Smooth muscle cell (in vitro differentiated cells): ENCODE data around the gene SCGB1A1. TPM values are rescaled to one million over a fixed set of nuclear protein-coding genes. Genes with fewer than 3 reads are reported as not detected.

ENCODE experiments used
- DNase-seq: peaks from one replicate; lab custom pipeline; 2025; ENCODE audit not compliant: unreplicated experiment; lab: John Stamatoyannopoulos, UW
- H2AFZ ChIP-seq: fragments of 200-600 bp; sonication (generic); 2 replicates; pipeline ENCODE4 v1.6.0; 2016; ENCODE audit warnings: antibody characterized with exemption, low read depth, mild to moderate bottlenecking
- H3F3A ChIP-seq: fragments of 200-600 bp; sonication (generic); 2 replicates; pipeline ENCODE4 v1.6.0; 2017; ENCODE audit warnings: antibody characterized with exemption, low read depth
- H3K27ac ChIP-seq: fragments of 200-600 bp; sonication (generic); 2 replicates; pipeline ENCODE4 v1.5.1; 2016; ENCODE audit warnings: low read depth, mild to moderate bottlenecking
- H3K27me3 ChIP-seq: fragments of 200-600 bp; sonication (generic); 2 replicates; pipeline ENCODE4 v1.6.1; 2016; ENCODE audit warnings: low read depth, mild to moderate bottlenecking
- H3K36me3 ChIP-seq: fragments of 200-600 bp; sonication (generic); 2 replicates; pipeline ENCODE4 v1.5.1; 2016; ENCODE audit warnings: low read depth
- H3K4me1 ChIP-seq: fragments of 200-600 bp; sonication (generic); 2 replicates; pipeline ENCODE4 v1.5.1; 2016; ENCODE audit warnings: low read depth
- H3K4me2 ChIP-seq: fragments of 200-600 bp; sonication (generic); 2 replicates; pipeline ENCODE4 v1.6.0; 2016; ENCODE audit warnings: mild to moderate bottlenecking
- H3K4me3 ChIP-seq: fragments of 200-600 bp; sonication (generic); 2 replicates; pipeline ENCODE4 v1.5.1; 2016; ENCODE audit warnings: mild to moderate bottlenecking
- H3K79me2 ChIP-seq: fragments of 200-600 bp; sonication (generic); 2 replicates; pipeline ENCODE4 v1.6.0; 2016; ENCODE audit warnings: low read depth, mild to moderate bottlenecking
- H3K9ac ChIP-seq: fragments of 200-600 bp; sonication (generic); 2 replicates; pipeline ENCODE4 v1.6.0; 2016; ENCODE audit warnings: low read depth
- H3K9me3 ChIP-seq: fragments of 200-600 bp; sonication (generic); replicated peaks from 2 replicates; pipeline ENCODE4 v1.5.1; 2016; ENCODE audit warnings: low read depth
- H4K20me1 ChIP-seq: fragments of 200-600 bp; sonication (generic); 2 replicates; pipeline ENCODE4 v1.6.0; 2016; ENCODE audit warnings: low read depth
- WGBS: methylation state at CpG from one replicate; pipeline ENCODE4 v1.1.7; 2016; ENCODE audit warnings: low lambda C conversion rate; 5-methylcytosine and 5-hydroxymethylcytosine counted together
- polyA plus RNA-seq: library from polyadenylated mRNA; unstranded; fragments of >200 nt; fragmentation: Nextera tagmentation; extraction: Ambion mirVana; gene quantifications from 2 replicates; pipeline ENCODE4 v1.2.1, GENCODE V29; 2016
- total RNA-seq: library from RNA; depleted of rRNA; stranded (reverse); fragments of >200 nt; gene quantifications from 2 replicates; pipeline ENCODE4 v1.2.3, GENCODE V29; 2014
- TF ChIP-seq, protein P1 (sequence below): fragments of 200-600 bp; sonication (generic); IDR thresholded peaks from 2 replicates; pipeline ENCODE4 v1.5.1; 2017; ENCODE audit warnings: borderline replicate concordance, mild to moderate bottlenecking, antibody characterized with exemption; ENCODE audit not compliant: insufficient read depth, poor library complexity, severe bottlenecking

SCGB1A1 gene
- total and polyA plus RNA-seq, 2 experiments from 2014 or later, result not detected

DNA sequence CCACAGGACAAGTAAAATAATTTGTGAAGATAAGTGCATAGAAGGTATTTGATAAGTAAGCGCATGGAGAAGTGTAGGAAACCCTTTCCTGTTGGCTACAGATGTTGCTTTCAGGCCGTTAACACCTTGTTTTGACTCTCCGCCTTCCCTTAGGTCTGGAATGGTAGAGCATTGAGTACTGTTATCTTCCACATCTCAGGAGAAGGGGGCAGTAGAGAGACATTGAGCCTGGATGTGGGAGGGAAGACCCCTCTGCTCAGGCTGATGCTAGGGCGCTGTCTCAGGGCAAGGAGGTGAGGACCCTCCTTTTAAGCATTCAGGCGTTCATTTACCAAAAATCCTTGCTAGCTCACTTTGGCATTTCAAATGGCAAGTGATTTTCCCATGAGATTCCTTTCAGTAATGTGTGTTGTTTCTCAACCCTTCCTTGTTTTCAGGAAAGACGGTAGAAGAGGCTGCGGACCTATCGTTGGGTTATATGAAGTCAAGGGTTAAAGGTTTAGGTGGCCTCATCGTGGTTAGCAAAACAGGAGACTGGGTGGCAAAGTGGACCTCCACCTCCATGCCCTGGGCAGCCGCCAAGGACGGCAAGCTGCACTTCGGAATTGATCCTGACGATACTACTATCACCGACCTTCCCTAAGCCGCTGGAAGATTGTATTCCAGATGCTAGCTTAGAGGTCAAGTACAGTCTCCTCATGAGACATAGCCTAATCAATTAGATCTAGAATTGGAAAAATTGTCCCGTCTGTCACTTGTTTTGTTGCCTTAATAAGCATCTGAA is 27.0 kb upstream of the SCGB1A1 start:
- no peak overlapping the region for H3K4me3 ChIP-seq
- H4K20me1 ChIP-seq, result no peaks in the 10 kb centered on the region
- H3K79me2 ChIP-seq, result no peaks in the 10 kb centered on the region
- 90% methylated on average over 16 of the region's 16 CpGs for WGBS
- H3F3A ChIP-seq, result peaks cover 5% of the 10 kb centered on the region
- H2AFZ ChIP-seq, result no peak overlapping the region
- no peak overlapping the region for H3K4me2 ChIP-seq
- H3K27me3 ChIP-seq, result no peaks in the 10 kb centered on the region
- no peaks in the 10 kb centered on the region for H3K4me1 ChIP-seq
- no peaks in the 10 kb centered on the region for H3K9me3 ChIP-seq
- H3K9ac ChIP-seq, result no peak overlapping the region
- TF ChIP-seq, protein P1, sequence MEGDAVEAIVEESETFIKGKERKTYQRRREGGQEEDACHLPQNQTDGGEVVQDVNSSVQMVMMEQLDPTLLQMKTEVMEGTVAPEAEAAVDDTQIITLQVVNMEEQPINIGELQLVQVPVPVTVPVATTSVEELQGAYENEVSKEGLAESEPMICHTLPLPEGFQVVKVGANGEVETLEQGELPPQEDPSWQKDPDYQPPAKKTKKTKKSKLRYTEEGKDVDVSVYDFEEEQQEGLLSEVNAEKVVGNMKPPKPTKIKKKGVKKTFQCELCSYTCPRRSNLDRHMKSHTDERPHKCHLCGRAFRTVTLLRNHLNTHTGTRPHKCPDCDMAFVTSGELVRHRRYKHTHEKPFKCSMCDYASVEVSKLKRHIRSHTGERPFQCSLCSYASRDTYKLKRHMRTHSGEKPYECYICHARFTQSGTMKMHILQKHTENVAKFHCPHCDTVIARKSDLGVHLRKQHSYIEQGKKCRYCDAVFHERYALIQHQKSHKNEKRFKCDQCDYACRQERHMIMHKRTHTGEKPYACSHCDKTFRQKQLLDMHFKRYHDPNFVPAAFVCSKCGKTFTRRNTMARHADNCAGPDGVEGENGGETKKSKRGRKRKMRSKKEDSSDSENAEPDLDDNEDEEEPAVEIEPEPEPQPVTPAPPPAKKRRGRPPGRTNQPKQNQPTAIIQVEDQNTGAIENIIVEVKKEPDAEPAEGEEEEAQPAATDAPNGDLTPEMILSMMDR, result no peak
- H3K27ac ChIP-seq, result no peak overlapping the region
- no peak for DNase-seq
- no peaks in the 10 kb centered on the region for H3K36me3 ChIP-seq

DNA sequence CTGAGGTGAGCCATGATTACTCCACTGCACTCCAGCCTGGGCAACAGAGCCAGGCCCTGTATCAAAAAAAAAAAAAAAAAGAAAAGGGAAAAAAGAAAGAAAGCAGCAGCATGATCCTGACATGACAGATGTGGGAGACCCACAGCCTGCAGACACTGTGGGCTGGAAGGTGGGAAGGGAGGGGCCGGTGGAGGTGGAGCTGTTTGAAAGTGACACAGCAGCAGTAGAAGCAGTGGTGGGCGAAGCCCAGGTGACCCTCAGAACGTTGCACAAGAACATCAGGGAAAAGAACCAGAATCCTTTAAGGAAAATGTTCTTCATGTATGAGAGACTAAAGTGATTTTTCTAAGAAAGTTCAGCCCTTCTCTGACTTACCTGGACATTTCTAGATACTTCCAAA is 26.3 kb upstream of the SCGB1A1 start:
- Histone ChIP-seq H3K79me2 (no peaks in the 10 kb centered on the region), H3K4me1 (no peaks in the 10 kb centered on the region), H3K9me3 (no peaks in the 10 kb centered on the region), H4K20me1 (no peaks in the 10 kb centered on the region), H3F3A (peaks cover 11% of the 10 kb centered on the region), H3K4me2 (no peak overlapping the region), H2AFZ (no peak overlapping the region), H3K27me3 (no peaks in the 10 kb centered on the region), H3K36me3 (no peaks in the 10 kb centered on the region), H3K27ac (no peak overlapping the region), H3K4me3 (no peak overlapping the region), H3K9ac (no peak overlapping the region)
- TF ChIP-seq, protein P1, result no peak
- DNase-seq, result no peak
- 83% methylated on average over 3 of the region's 3 CpGs for WGBS

DNA sequence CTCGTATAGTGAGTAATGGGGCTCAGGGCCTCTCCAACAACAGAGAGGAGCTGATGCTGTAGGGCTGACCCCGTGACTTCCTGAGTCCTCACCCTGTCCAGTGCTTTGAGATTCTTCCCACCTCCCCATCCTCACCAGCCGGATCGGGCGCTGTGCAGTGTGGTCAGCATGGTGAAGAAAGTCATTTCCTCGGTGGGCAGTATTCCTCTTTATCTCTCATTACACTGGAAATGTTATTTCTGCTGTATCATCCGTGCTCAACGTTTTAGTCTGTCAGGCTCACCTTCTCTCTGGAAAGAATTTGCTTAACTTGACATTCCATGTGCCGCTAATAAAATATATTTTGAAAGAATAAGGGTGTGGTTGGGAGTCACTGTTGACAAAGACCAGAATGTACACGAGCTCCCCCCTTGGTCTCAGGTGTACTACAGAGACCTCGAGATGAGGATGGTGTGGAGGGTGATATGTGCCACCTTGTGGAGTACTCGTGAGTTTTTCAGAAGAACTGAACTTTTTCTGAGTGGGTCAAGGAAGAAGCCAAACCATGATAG is 25.7 kb upstream of the SCGB1A1 start:
- Histone ChIP-seq H3K4me2 (no peak overlapping the region), H3K36me3 (no peaks in the 10 kb centered on the region), H3K4me3 (no peak overlapping the region), H4K20me1 (no peaks in the 10 kb centered on the region), H3K4me1 (no peaks in the 10 kb centered on the region), H3K27ac (no peak overlapping the region), H3K27me3 (no peaks in the 10 kb centered on the region), H3K79me2 (no peaks in the 10 kb centered on the region), H2AFZ (no peak overlapping the region), H3K9me3 (no peaks in the 10 kb centered on the region), H3F3A (peaks cover 18% of the 10 kb centered on the region), H3K9ac (no peak overlapping the region)
- 87% methylated on average over 12 of the region's 12 CpGs for WGBS
- no peak for DNase-seq
- TF ChIP-seq, protein P1, result no peak

DNA sequence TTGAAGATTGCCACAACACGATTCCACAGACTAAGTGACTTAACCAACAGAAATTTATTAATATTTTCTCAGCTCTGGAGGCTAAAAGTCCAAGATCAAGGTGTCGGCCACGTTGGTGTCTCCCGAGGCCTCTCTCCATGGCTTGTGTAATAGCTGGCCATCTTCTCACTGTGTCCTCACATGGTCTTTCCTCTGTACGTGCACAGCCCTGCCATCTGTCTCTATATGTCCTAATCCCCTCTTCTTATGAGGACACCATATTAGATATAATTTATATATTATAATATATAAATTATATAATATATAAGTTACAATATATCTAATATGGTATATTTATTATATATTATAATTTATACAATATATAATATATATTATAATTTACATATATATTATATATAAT is 25.1 kb upstream of the SCGB1A1 start:
- 94% methylated on average over 5 of the region's 5 CpGs for whole genome bisulfite sequencing
- no peak overlapping the region for H3K27ac ChIP-seq

More for the DNA sequence above, 25.1 kb upstream of the SCGB1A1 start:
- peaks cover 21% of the 10 kb centered on the region for H3F3A ChIP-seq
- TF ChIP-seq, protein P1, result no peak
- H3K9ac ChIP-seq, result no peak overlapping the region
- no peak overlapping the region for H3K4me2 ChIP-seq
- no peaks in the 10 kb centered on the region for H4K20me1 ChIP-seq
- no peak overlapping the region for H3K4me3 ChIP-seq
- no peak overlapping the region for H2AFZ ChIP-seq
- no peaks in the 10 kb centered on the region for H3K79me2 ChIP-seq
- no peak for DNase-seq
- H3K27me3 ChIP-seq, result no peaks in the 10 kb centered on the region
- no peaks in the 10 kb centered on the region for H3K36me3 ChIP-seq
- no peaks in the 10 kb centered on the region for H3K4me1 ChIP-seq
- H3K9me3 ChIP-seq, result no peaks in the 10 kb centered on the region
